HCT116 (cell line): ENCODE results near the gene DGKG. TPM values are rescaled to one million over a fixed set of nuclear protein-coding genes. Genes with fewer than 3 reads are reported as not detected.

Experiments used
- ATAC-seq: fragments of 200-7000 bp; cut with Tn5 transposase; 2 replicates; pipeline ENCODE4 v1.9.1; 2020; ENCODE audit warnings: mild to moderate bottlenecking, moderate library complexity
- BruUV-seq: library from RNA; stranded (reverse); fragments of 400-500 nt; replicated peaks from 2 replicates; lab custom pipeline; 2021; lab: Mats Ljungman, UMichigan
- CTCF ChIA-PET: fragments of 300-600 bp; sonication (Branson Sonifier 250); formaldehyde crosslinking; loops from one replicate; lab custom pipeline; 2021; ENCODE audit warnings: antibody characterized with exemption; lab: Charles Lee
- POLR2A ChIA-PET: fragments of 300-600, 350-600 bp; sonication (Branson Sonifier 250); formaldehyde crosslinking; loops from one replicate; lab custom pipeline; 2021; ENCODE audit warnings: antibody characterized with exemption; lab: Charles Lee
- RAD21 ChIA-PET, 2 experiments: fragments of 300-600 bp; sonication (Branson Sonifier 250); formaldehyde crosslinking; loops; one replicate each; lab custom pipeline; 2023; ENCODE audit warnings: low total read pairs in 2 of 2; ENCODE audit not compliant: uncharacterized antibody in 2 of 2, unreplicated experiment in 2 of 2, low non-redundant PET in 1 of 2; lab: Charles Lee
- DNase-seq: peaks from one replicate; pipeline ENCODE4 v3.0.0-alpha.2; 2010; ENCODE audit warnings: low read depth, low spot score
- H2AFZ ChIP-seq: fragments of 200-600 bp; shearing (Covaris generic), sonication (generic); 2 replicates; pipeline ENCODE4 v1.6.1; 2017; ENCODE audit warnings: low read depth, mixed run types, mixed read lengths, antibody characterized with exemption, low read length; ENCODE audit not compliant: poor library complexity, severe bottlenecking
- H3K27ac ChIP-seq: 2 replicates; pipeline ENCODE4 v1.5.1; 2012; ENCODE audit warnings: low read depth, low read length
- H3K27me3 ChIP-seq: fragments of 200-600 bp; sonication (generic); 2 replicates; pipeline ENCODE4 v1.6.1; 2016; ENCODE audit warnings: mixed run types, low read length, mixed read lengths; ENCODE audit not compliant: insufficient read depth
- H3K36me3 ChIP-seq, 2 experiments: fragments of 200-500 bp in 1 of 2; fragments of 200-600 bp in 1 of 2; sonication (Bioruptor generic) in 1 of 2; sonication (generic) in 1 of 2; 2 replicates each; pipeline versions ENCODE4 v1.5.1 to v1.6.1; 2014 to 2016; ENCODE audit warnings: low read length in 2 of 2, inconsistent platforms in 1 of 2, mixed read lengths in 1 of 2, mixed run types in 1 of 2; ENCODE audit not compliant: insufficient read depth in 2 of 2, control insufficient read depth in 1 of 2
- H3K4me1 ChIP-seq, 2 experiments: fragments of 200-600 bp in 1 of 2; sonication (generic) in 1 of 2; 2 replicates each; pipeline versions ENCODE4 v1.5.1 to v1.6.1; 2012 to 2017; ENCODE audit warnings: low read length in 2 of 2, inconsistent platforms in 1 of 2, mild to moderate bottlenecking in 1 of 2, mixed read lengths in 1 of 2, mixed run types in 1 of 2, moderate library complexity in 1 of 2; ENCODE audit not compliant: insufficient read depth in 2 of 2, control insufficient read depth in 1 of 2
- H3K4me2 ChIP-seq: fragments of 200-600 bp; sonication (generic); 2 replicates; pipeline ENCODE4 v1.6.1; 2017; ENCODE audit warnings: mixed run types, low read length, mixed read lengths
- H3K4me3 ChIP-seq, 2 experiments: fragments of 200-600 bp in 1 of 2; sonication (generic) in 1 of 2; replicated peaks in 1 of 2; 2 replicates each; pipeline ENCODE4 v1.5.1; 2011 to 2016; ENCODE audit warnings: low read length in 2 of 2, control low read depth in 1 of 2, low read depth in 1 of 2, mild to moderate bottlenecking in 1 of 2, mixed read lengths in 1 of 2, mixed run types in 1 of 2
- H3K79me2 ChIP-seq: fragments of 200-600 bp; sonication (generic); 2 replicates; pipeline ENCODE4 v1.6.1; 2017; ENCODE audit warnings: mild to moderate bottlenecking, mixed run types, low read length, moderate library complexity, mixed read lengths; ENCODE audit not compliant: insufficient read depth
- H3K9ac ChIP-seq: fragments of 200-600 bp; sonication (generic); 2 replicates; pipeline ENCODE4 v1.6.1; 2016; ENCODE audit warnings: low read length, mixed read lengths
- H3K9me2 ChIP-seq: fragments of 200-600 bp; sonication (generic), shearing (Covaris generic); 2 replicates; pipeline ENCODE4 v1.6.1; 2017; ENCODE audit warnings: mixed run types, mild to moderate bottlenecking, moderate library complexity; ENCODE audit not compliant: insufficient read depth
- H3K9me3 ChIP-seq, 2 experiments: fragments of 200-500 bp in 1 of 2; fragments of 200-600 bp in 1 of 2; sonication (Bioruptor generic) in 1 of 2; sonication (generic) in 1 of 2; 2 replicates each; pipeline ENCODE4 v1.6.1; 2014 to 2017; ENCODE audit warnings: low read length in 2 of 2, mixed read lengths in 2 of 2, inconsistent platforms in 1 of 2, low read depth in 1 of 2, mild to moderate bottlenecking in 1 of 2, mixed run types in 1 of 2, moderate library complexity in 1 of 2; ENCODE audit not compliant: control insufficient read depth in 1 of 2, insufficient read depth in 1 of 2
- H4K20me1 ChIP-seq: fragments of 200-600 bp; sonication (generic), shearing (Covaris generic); 2 replicates; pipeline ENCODE4 v1.6.1; 2017; ENCODE audit warnings: mixed run types, mild to moderate bottlenecking, moderate library complexity; ENCODE audit not compliant: insufficient read depth
- CBX3 ChIP-seq: IDR thresholded peaks from 2 replicates; pipeline ENCODE4 v1.6.1; 2012; ENCODE audit warnings: low read depth
- CTCF ChIP-seq, 3 experiments: fragments of 200-600 bp in 1 of 3; sonication (generic) in 1 of 3; IDR thresholded peaks in 2 of 3; conservative IDR thresholded peaks in 1 of 3; 2 replicates each; pipeline ENCODE4 v1.5.1; 2012 to 2017; ENCODE audit warnings: low read depth in 2 of 3, low read length in 2 of 3, antibody characterized with exemption in 1 of 3, borderline replicate concordance in 1 of 3, control low read depth in 1 of 3, mild to moderate bottlenecking in 1 of 3, mixed read lengths in 1 of 3, mixed run types in 1 of 3, moderate library complexity in 1 of 3; ENCODE audit not compliant: insufficient read depth in 1 of 3
- EGR1 ChIP-seq: IDR thresholded peaks from 2 replicates; pipeline ENCODE4 v1.6.1; 2012; ENCODE audit warnings: low read depth
- ELF1 ChIP-seq: IDR thresholded peaks from 2 replicates; pipeline ENCODE4 v1.6.1; 2012; ENCODE audit warnings: low read depth, borderline replicate concordance
- EZH2 ChIP-seq: fragments of 200-600 bp; sonication (generic); IDR thresholded peaks from 2 replicates; pipeline ENCODE4 v1.6.1; 2017; ENCODE audit warnings: antibody characterized with exemption, mixed run types
- EZH2phosphoT487 ChIP-seq: fragments of 200-600 bp; IDR thresholded peaks from 2 replicates; pipeline ENCODE4 v1.6.1; 2018; ENCODE audit warnings: antibody characterized with exemption, borderline replicate concordance
- POLR2A ChIP-seq: IDR thresholded peaks from 2 replicates; pipeline ENCODE4 v1.7.0; 2011; ENCODE audit warnings: borderline replicate concordance; ENCODE audit not compliant: insufficient read depth, insufficient read length; ENCODE audit errors: extremely low read depth
- POLR2AphosphoS5 ChIP-seq: IDR thresholded peaks from 2 replicates; pipeline ENCODE4 v1.6.1; 2011; ENCODE audit warnings: mild to moderate bottlenecking, low read depth, low read length, moderate library complexity
- RAD21 ChIP-seq: IDR thresholded peaks from 2 replicates; pipeline ENCODE4 v1.6.1; 2012; ENCODE audit warnings: low read depth, mild to moderate bottlenecking
- SIN3A ChIP-seq: IDR thresholded peaks from 2 replicates; pipeline ENCODE4 v1.6.1; 2012; ENCODE audit warnings: low read depth
- SP1 ChIP-seq: IDR thresholded peaks from 2 replicates; pipeline ENCODE4 v1.6.1; 2012; ENCODE audit warnings: low read depth
- SRF ChIP-seq: IDR thresholded peaks from 2 replicates; pipeline ENCODE4 v1.6.1; 2012; ENCODE audit warnings: low read depth
- YY1 ChIP-seq: IDR thresholded peaks from 2 replicates; pipeline ENCODE4 v1.6.1; 2011; ENCODE audit warnings: low read length, low read depth, moderate library complexity, mild to moderate bottlenecking; ENCODE audit not compliant: insufficient replicate concordance; ENCODE audit errors: extremely low read depth
- ZFX ChIP-seq: fragments of 450-650 bp; IDR thresholded peaks from 2 replicates; pipeline ENCODE4 v1.6.1; 2017
- intact Hi-C: fragments of 100-400 bp; cut with micrococcal nuclease; formaldehyde crosslinking; loops from 2 replicates; pipeline ENCODE4 v1.10.0; 2022
- total RNA-seq: library from RNA; stranded (reverse); gene quantifications from one replicate; pipeline ENCODE4 v1.2.1, GENCODE V29; 2021; ENCODE audit not compliant: unreplicated experiment
- TF ChIP-seq, protein P1 (sequence below): IDR thresholded peaks from 2 replicates; pipeline ENCODE4 v1.6.1; 2011; ENCODE audit warnings: mild to moderate bottlenecking, low read length, moderate library complexity; ENCODE audit not compliant: insufficient replicate concordance; ENCODE audit errors: extremely low read depth

Gene DGKG
- total RNA-seq, 1 experiment from 2014 or later: 4.8 TPM

DNA sequence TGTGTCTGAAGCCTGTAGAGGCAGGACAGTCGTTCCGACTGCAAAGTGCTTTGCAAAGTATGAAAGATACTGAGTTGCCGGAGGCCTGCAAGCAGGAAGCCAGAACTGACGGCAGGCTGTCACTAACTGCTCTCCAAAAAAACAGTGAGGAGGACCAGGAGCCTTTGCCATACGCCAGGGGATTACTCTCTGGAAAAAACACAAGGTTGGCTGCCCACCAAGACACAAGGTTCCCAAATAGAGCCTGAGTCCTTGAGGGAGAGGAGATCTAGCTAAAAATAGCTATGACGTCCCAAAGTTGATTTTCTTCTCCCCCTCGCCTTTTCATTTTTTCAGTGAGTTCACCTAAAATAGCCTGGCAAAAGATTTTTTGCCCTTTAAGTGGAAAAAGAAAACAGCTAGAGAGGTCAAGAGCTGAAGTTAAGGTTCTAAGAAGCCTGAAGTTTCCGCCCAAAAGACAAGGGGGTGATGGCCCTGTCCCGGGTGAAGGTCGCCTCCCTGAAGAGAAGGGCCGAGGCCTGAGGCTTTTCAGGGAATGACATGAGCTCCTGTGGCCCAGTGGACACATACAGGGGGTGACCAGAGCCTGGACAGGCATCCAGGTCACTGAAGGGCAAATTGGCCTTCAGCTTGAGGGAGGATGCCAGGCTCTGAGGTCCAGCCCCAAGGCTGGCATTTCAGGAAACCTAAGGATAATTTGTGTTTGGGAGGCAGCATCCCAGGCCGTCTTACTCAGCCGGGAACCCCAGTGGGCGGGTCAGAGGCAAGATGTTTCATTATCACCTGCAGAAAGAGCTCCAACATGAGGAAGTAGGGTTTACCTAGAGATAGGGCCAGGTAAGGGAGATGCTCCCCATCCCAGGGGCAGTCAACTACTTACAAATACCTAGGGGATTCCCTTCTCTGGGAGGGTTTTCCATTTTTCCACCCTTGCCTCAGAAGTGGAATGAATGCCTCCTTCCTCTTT lies 44.9 kb upstream of the DGKG start:
- ATAC-seq (no peak), DNase-seq (no peak)
- 0 out of 2 replicates have a peak, but pooled peaks cover 9% of the 10 kb centered on the region for H3K27me3 ChIP-seq
- H3K4me2 ChIP-seq: no peak overlapping the region
- H2AFZ ChIP-seq: no peak overlapping the region
- H3K27ac ChIP-seq: no peak overlapping the region
- no peaks in the 10 kb centered on the region for H3K9me2 ChIP-seq
- H3K4me3 ChIP-seq: no peak overlapping the region
- H3K9me3 ChIP-seq: no peaks in the 10 kb centered on the region
- no peaks in the 10 kb centered on the region for H3K79me2 ChIP-seq
- BruUV-seq: no TSS peak
- H3K9ac ChIP-seq: no peak overlapping the region
- ChIA-PET RAD21 (no interaction called here), CTCF (no interaction called here), POLR2A (no interaction called here)
- H4K20me1 ChIP-seq: no peaks in the 10 kb centered on the region
- intact Hi-C loops: no loop called here
- no peaks in the 10 kb centered on the region for H3K36me3 ChIP-seq
- no peaks in the 10 kb centered on the region for H3K4me1 ChIP-seq
- TF ChIP-seq ELF1: no peak

DNA sequence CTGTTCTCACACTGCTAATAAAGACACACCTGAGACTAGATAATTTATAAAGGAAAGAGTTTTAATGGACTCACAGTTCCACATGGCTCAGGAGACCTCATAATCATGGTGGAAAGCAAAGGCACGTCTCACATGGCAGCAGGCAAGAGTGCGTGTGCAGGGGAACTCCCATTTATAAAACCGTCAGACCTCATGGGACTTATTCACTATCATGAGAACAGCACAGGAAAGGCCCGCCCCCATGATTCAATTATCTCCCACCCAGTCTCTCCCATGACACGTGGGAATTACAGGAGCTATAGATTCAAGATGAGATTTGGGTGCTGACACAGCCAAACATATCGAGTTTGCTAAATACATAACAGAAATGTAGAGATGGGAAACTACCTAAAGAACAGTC lies 39.5 kb upstream of the DGKG start:
- ChIA-PET RAD21 (no interaction called here), POLR2A (no interaction called here), CTCF (no interaction called here)
- no peak overlapping the region for H3K4me2 ChIP-seq
- TF ChIP-seq ELF1 (no peak), EZH2 (no peak), YY1 (no peak), CTCF (IDR thresholded peaks at IDR 0.05 in 2 of 3, conservative IDR thresholded peaks at IDR 0.05 in 1 of 3; ENCODE audit: borderline replicate concordance in 1 of 3, insufficient read depth in 1 of 3, low read depth in 2 of 3, low read length in 2 of 3) (no peak), RAD21 (no peak), ZFX (no peak), POLR2A (no peak), POLR2AphosphoS5 (no peak), CBX3 (no peak), SRF (no peak), SIN3A (no peak), EZH2phosphoT487 (no peak), EGR1 (no peak), SP1 (no peak)
- TF ChIP-seq, protein P1, sequence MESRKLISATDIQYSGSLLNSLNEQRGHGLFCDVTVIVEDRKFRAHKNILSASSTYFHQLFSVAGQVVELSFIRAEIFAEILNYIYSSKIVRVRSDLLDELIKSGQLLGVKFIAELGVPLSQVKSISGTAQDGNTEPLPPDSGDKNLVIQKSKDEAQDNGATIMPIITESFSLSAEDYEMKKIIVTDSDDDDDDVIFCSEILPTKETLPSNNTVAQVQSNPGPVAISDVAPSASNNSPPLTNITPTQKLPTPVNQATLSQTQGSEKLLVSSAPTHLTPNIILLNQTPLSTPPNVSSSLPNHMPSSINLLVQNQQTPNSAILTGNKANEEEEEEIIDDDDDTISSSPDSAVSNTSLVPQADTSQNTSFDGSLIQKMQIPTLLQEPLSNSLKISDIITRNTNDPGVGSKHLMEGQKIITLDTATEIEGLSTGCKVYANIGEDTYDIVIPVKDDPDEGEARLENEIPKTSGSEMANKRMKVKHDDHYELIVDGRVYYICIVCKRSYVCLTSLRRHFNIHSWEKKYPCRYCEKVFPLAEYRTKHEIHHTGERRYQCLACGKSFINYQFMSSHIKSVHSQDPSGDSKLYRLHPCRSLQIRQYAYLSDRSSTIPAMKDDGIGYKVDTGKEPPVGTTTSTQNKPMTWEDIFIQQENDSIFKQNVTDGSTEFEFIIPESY: no peak
- H2AFZ ChIP-seq: no peak overlapping the region
- H3K4me1 ChIP-seq: no peaks in the 10 kb centered on the region
- no peak for ATAC-seq
- H3K79me2 ChIP-seq: no peaks in the 10 kb centered on the region
- H4K20me1 ChIP-seq: no peaks in the 10 kb centered on the region
- DNase-seq: no peak
- intact Hi-C loops: no loop called here
- no peak overlapping the region for H3K27ac ChIP-seq
- H3K9me2 ChIP-seq: no peaks in the 10 kb centered on the region
- no peak overlapping the region for H3K4me3 ChIP-seq
- H3K9ac ChIP-seq: no peak overlapping the region
- H3K9me3 ChIP-seq: no peaks in the 10 kb centered on the region
- BruUV-seq: no TSS peak
- 0 out of 2 replicates have a peak, but pooled peaks cover 11% of the 10 kb centered on the region for H3K27me3 ChIP-seq
- H3K36me3 ChIP-seq: no peaks in the 10 kb centered on the region
